ENCODE data around the gene METRNL. TPM values are rescaled to one million over a fixed set of nuclear protein-coding genes. Genes with fewer than 3 reads are reported as not detected.

Gene METRNL
- total RNA-seq, 1 donor from 2014 or later = 59.8 TPM

DNA sequence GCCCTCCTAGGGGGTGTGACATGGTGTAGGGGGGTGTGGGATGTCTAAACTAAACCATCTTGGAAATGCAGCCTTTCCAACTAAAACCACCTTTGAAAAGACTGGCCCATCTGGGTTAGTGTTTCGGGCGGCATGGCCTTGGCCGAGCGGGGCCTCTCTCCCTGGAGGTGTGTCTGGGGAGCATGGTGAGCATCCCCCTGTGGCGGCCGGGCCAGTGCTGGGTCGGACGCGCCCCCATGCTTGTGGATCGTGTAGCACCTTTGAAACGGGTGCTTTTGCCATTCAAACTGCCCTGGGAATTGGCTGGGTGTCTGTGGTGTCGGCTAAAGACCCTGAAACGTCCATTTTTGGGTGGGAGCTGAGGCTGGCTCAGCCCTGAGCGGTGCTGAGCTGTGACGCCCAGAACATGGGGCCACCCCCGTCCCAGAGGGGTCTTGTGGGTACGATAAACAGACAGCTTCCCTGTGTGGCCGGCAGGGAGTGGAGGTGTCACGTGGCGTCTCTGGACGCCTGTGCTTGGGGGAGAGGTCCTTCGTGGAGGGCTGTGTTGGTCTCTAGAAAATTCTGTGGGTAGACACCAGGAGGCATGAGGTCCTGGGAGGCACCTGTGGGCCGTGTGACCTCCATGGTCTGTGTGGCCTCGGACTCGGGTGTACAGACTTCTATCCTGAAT is 6.3 kb downstream of the METRNL start:
- H3K36me3 ChIP-seq = peaks cover 25% of the 10 kb centered on the region
- H3K9me3 ChIP-seq = no peaks in the 10 kb centered on the region
- intact Hi-C loops (cut with DNase I) = no loop called here
- H3K4me3 ChIP-seq = no peak overlapping the region
- no peaks in the 10 kb centered on the region for H3K27me3 ChIP-seq (ENCODE audit: low read depth)
- TF ChIP-seq, protein P1, sequence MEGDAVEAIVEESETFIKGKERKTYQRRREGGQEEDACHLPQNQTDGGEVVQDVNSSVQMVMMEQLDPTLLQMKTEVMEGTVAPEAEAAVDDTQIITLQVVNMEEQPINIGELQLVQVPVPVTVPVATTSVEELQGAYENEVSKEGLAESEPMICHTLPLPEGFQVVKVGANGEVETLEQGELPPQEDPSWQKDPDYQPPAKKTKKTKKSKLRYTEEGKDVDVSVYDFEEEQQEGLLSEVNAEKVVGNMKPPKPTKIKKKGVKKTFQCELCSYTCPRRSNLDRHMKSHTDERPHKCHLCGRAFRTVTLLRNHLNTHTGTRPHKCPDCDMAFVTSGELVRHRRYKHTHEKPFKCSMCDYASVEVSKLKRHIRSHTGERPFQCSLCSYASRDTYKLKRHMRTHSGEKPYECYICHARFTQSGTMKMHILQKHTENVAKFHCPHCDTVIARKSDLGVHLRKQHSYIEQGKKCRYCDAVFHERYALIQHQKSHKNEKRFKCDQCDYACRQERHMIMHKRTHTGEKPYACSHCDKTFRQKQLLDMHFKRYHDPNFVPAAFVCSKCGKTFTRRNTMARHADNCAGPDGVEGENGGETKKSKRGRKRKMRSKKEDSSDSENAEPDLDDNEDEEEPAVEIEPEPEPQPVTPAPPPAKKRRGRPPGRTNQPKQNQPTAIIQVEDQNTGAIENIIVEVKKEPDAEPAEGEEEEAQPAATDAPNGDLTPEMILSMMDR (IDR thresholded peaks at IDR 0.05) = no peak
- H3K27ac ChIP-seq = peak overlapping the region; percentile 84
- DNase-seq (no peak), ATAC-seq (no peak)
- peaks cover 79% of the 10 kb centered on the region for H3K4me1 ChIP-seq

DNA sequence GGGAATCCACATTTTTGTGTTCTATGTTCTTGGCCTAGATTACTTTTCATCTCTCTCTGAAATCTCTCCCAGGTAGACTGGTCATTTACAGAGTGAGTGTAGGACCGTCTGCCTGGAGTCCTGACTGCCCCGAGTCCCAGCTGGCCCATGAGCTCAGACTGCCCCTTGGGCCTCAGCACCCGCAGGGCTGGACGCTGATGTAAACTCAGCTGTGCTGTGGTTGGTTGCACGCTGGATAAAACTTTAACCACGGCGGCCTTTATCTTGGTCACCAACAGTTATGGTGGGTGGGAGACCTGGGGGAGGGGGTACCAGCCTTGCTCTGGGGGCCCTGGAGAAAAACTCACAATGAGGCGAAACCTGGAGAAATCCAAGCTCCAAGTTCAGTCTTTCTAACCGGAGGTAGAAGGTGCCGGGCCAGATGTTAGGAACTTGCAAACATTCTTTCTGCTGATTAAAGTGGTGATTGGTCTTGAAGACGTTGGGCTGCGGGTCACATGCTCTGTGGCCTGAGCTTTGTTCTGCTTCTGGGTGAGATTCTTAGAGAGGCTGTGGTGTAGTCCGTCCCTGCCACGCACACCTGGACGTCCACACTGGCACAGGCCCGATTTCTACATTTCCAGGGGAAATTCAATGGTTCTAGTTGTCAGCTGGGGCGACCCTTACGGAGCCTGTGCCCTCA is 6.9 kb downstream of the METRNL start:
- Histone ChIP-seq H3K9me3 (no peaks in the 10 kb centered on the region), H3K4me1 (peaks cover 83% of the 10 kb centered on the region), H3K4me3 (no peak overlapping the region), H3K27me3 (ENCODE audit: low read depth) (no peaks in the 10 kb centered on the region), H3K36me3 (peaks cover 32% of the 10 kb centered on the region), H3K27ac (no peak overlapping the region)
- intact Hi-C loops (cut with DNase I) = no loop called here
- ATAC-seq (no peak), DNase-seq (no peak)
- TF ChIP-seq, protein P1 (IDR thresholded peaks at IDR 0.05) = no peak

DNA sequence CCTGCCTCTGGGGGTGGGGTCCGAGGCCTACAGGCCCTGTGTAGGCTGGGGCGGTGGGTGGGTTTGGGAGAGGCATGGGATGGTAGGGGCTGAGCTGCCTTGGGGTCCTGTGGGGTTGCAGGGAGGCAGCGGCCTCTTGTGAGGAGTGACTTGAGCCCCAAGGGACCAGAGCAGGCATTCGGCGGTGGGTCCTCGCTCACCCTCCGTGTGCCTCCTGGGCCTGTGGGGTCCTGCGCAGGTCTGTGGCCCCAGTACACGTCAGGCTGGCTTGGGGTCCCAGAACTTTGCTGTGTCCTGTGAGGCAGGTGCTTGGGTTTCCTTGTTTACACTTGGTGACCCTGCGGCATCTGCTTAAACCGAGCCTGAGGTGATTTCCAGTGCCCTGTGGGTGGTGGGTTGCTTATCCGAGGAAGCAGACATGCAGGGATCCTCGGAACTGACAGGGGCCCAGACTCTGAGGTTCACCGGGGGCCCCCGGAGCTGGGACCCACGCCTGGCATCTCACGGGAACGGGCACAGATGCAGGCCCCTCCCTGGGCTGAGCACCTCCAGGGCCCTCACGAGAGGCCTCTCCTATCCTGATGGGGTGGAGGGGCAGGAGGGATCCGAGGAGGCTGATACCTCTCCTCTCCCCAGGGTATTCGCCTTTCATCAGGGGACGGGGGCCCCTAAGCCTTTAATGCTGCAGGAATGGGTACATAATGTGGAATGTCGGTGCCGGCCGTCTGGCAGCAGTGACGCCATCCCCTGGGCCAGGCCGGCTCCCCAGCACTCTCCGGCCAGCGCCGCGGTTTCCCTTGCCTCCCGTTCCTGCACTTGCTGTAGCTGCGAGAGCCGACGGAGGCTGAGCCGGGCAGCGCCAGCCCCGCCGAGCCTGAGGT is 7.7 kb downstream of the METRNL start:
- Histone ChIP-seq H3K27me3 (ENCODE audit: low read depth) (no peaks in the 10 kb centered on the region), H3K27ac (no peak overlapping the region), H3K36me3 (peaks cover 32% of the 10 kb centered on the region), H3K4me1 (peaks cover 78% of the 10 kb centered on the region), H3K4me3 (no peak overlapping the region), H3K9me3 (no peaks in the 10 kb centered on the region)
- DNase-seq = no peak
- TF ChIP-seq, protein P1 (IDR thresholded peaks at IDR 0.05) = no peak
- intact Hi-C loops (cut with DNase I) = no loop called here
- no peak for ATAC-seq

DNA sequence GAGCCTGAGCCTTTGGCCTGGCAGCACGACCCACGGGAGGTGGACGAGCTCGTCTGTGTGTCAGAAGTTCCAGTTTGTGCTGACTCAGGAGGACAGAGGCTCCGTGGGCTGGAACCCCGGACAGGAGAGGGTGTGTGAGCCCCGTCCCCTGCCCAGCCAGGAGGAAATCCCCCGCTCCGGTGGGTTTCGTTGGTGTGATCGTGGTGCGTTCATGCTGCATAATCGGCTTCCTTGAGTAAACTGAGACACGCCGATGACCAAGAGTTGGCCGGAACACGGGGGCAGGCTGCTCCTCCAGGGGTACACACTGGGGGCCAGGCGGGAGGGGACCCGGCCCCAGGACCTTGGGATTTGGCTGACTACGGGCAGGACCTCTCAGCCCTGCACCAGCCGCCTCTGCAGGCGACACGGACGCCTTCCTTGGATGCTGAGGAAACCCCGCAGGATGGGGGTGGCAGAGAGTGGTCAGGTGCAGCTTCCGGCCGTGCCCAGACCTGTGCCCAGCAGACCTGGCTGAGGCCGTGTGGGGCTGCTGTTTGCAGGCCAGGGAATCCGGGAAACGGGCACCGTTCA is 8.5 kb downstream of the METRNL start:
- no peak overlapping the region for H3K27ac ChIP-seq

DNA sequence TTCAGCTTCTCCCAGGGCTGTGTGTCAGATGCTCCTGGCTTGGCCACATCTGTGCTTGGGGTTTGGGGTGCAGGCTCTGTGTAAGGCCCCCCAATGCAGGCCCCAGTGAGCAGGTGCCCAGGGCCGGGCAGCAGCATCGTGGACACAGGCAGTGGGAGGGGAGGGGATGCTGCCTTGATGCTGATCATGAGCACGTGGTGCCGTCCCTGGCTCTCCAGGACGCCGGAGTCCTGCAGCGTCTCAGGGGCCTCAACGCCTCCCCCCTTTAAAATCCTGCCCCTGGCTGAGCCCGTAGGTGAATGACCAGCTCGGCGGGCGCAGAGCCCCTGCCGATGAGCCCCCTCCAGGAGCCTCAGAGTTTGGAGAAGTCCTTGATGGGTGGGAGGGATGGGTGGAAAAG is 9.0 kb downstream of the METRNL start:
- intact Hi-C loops (cut with DNase I) = no loop called here
- Histone ChIP-seq H3K4me3 (no peak overlapping the region), H3K9me3 (no peaks in the 10 kb centered on the region), H3K36me3 (peaks cover 39% of the 10 kb centered on the region), H3K27me3 (ENCODE audit: low read depth) (no peaks in the 10 kb centered on the region), H3K27ac (no peak overlapping the region), H3K4me1 (peaks cover 65% of the 10 kb centered on the region)
- ATAC-seq (no peak), DNase-seq (no peak)
- TF ChIP-seq, protein P1 (IDR thresholded peaks at IDR 0.05) = no peak

More for the DNA sequence above, 8.5 kb downstream of the METRNL start:
- ATAC-seq (no peak), DNase-seq (no peak)
- no peaks in the 10 kb centered on the region for H3K27me3 ChIP-seq (ENCODE audit: low read depth)
- no peak overlapping the region for H3K4me3 ChIP-seq
- no peaks in the 10 kb centered on the region for H3K9me3 ChIP-seq
- intact Hi-C loops (cut with DNase I) = no loop called here
- TF ChIP-seq, protein P1 (IDR thresholded peaks at IDR 0.05) = no peak
- peaks cover 71% of the 10 kb centered on the region for H3K4me1 ChIP-seq
- peaks cover 33% of the 10 kb centered on the region for H3K36me3 ChIP-seq

Data from lower lobe of right lung (tissue), 2 donors.